HG03039 (cell line): ENCODE results near the gene ANKEF1.
A peak's percentile ranks its signal among the peaks of the same experiment; 100 is the strongest.

Experiments used
- ATAC-seq: cut with Tn5 transposase; IDR thresholded peaks from one replicate; pipeline ENCODE4 v1.9.1; 2021; ENCODE audit warnings: mild to moderate bottlenecking, moderate library complexity; ENCODE audit not compliant: unreplicated experiment

Gene ANKEF1

GRCh38 chr20:10079964-10080363 is 45.2 kb downstream of the ANKEF1 start:
- no peak for ATAC-seq

GRCh38 chr20:10080574-10080973 is 45.8 kb downstream of the ANKEF1 start:
- no peak for ATAC-seq

GRCh38 chr20:10089871-10090587 is 55.2 kb downstream of the ANKEF1 start:
- no peak for ATAC-seq

GRCh38 chr20:10090588-10091166 is 55.9 kb downstream of the ANKEF1 start:
- ATAC-seq, result peak; percentile 59

- no peak for ATAC-seq
These were observed 58.4 kb downstream of the ANKEF1 start for GRCh38 chr20:10093087-10093591.

- no peak for ATAC-seq
These were observed 59.9 kb downstream of the ANKEF1 start for GRCh38 chr20:10094566-10095173.

- ATAC-seq, result no peak
These were observed 62.0 kb downstream of the ANKEF1 start for GRCh38 chr20:10096790-10097189.

GRCh38 chr20:10105046-10105445 is 70.3 kb downstream of the ANKEF1 start:
- ATAC-seq, result no peak
